Activated CD4-positive, alpha-beta T cell treated with anti-CD3 and anti-CD28 coated beads for 48 hours (primary cell): ENCODE results near the gene HDGFL2.
A peak's percentile ranks its signal among the peaks of the same experiment; 100 is the strongest.
"Not testable (repeated sequence)": the region's sequence is repeated elsewhere in the genome, so short reads cannot be mapped to it uniquely, and the experiment has no call there.

Experiments used
- DNase-seq: peaks from one replicate; pipeline ENCODE4 v3.0.0-alpha.2; 2020

Gene HDGFL2

GRCh38 chr19:4536798-4537197, 64.7 kb downstream of the HDGFL2 start:
- no peak for DNase-seq

- no peak for DNase-seq
Observed at GRCh38 chr19:4537953-4538600, 66.0 kb downstream of the HDGFL2 start.

GRCh38 chr19:4538601-4538954, 66.5 kb downstream of the HDGFL2 start:
- DNase-seq = no peak

GRCh38 chr19:4539169-4539692, 67.1 kb downstream of the HDGFL2 start:
- DNase-seq = no peak

- peak; percentile 27 for DNase-seq
Observed at GRCh38 chr19:4539693-4540581, 67.8 kb downstream of the HDGFL2 start, which contains the start of gene LRG1. TSS of gene LRG1 (minus strand) at chr19:4540036. CDS start at chr19:4540013, 23 bp downstream.

- no peak for DNase-seq
Observed at GRCh38 chr19:4541114-4541805, 69.2 kb downstream of the HDGFL2 start.

- not testable (repeated sequence) for DNase-seq
Observed at GRCh38 chr19:4541806-4542145, 69.7 kb downstream of the HDGFL2 start.

GRCh38 chr19:4542896-4543841, 71.1 kb downstream of the HDGFL2 start:
- no peak for DNase-seq

GRCh38 chr19:4543842-4544647, 71.9 kb downstream of the HDGFL2 start:
- DNase-seq = no peak

- peak; percentile 57 for DNase-seq
Observed at GRCh38 chr19:4547303-4548237, 75.5 kb downstream of the HDGFL2 start.

- no peak for DNase-seq
Observed at GRCh38 chr19:4548238-4548584, 76.1 kb downstream of the HDGFL2 start.

- no peak for DNase-seq
Observed at GRCh38 chr19:4550018-4550417, 77.9 kb downstream of the HDGFL2 start.

- DNase-seq = no peak
Observed at GRCh38 chr19:4550479-4551050, 78.5 kb downstream of the HDGFL2 start.
